Heart left ventricle (tissue), 16 donors: ENCODE measurements around the gene DLL1. TPM values are rescaled to one million over a fixed set of nuclear protein-coding genes. Genes with fewer than 3 reads are reported as not detected.
A peak's percentile ranks its signal among the peaks of the same experiment; 100 is the strongest.

ENCODE experiments used
- ATAC-seq, 4 donors: fragments of 200-7000 bp; cut with Tn5 transposase; one replicate each; pipeline ENCODE4 v1.9.1; 2020 to 2022; ENCODE audit warnings: moderate library complexity in 4 of 4, mild to moderate bottlenecking in 3 of 4, moderate number of reproducible peaks in 1 of 4
- DNase-seq, 5 donors: peaks; one replicate each; pipeline ENCODE4 v3.0.0-alpha.2; 2020
- H3K27ac ChIP-seq, 12 donors: fragments of 200-600 bp; sonication (generic) in 4 of 12; one replicate each; pipeline versions ENCODE4 v1.5.0 to v1.8.0; 2016 to 2022; ENCODE audit warnings: mild to moderate bottlenecking in 2 of 12
- H3K27me3 ChIP-seq, 9 donors: fragments of 200-600 bp; sonication (generic) in 2 of 9; one replicate each; pipeline versions ENCODE4 v1.5.1 to v1.8.0; 2016 to 2022; ENCODE audit warnings: mild to moderate bottlenecking in 3 of 9
- H3K36me3 ChIP-seq, 9 donors: fragments of 200-600 bp; sonication (generic) in 2 of 9; one replicate each; pipeline versions ENCODE4 v1.5.0 to v1.8.0; 2018 to 2022; ENCODE audit warnings: mild to moderate bottlenecking in 2 of 9
- H3K4me1 ChIP-seq, 12 donors: fragments of 200-600 bp; sonication (generic) in 4 of 12; one replicate each; pipeline versions ENCODE4 v1.5.0 to v1.8.0; 2016 to 2022; ENCODE audit warnings: mild to moderate bottlenecking in 3 of 12
- H3K4me3 ChIP-seq, 12 donors: fragments of 200-600 bp; sonication (generic) in 4 of 12; one replicate each; pipeline versions ENCODE4 v1.5.0 to v1.8.0; 2017 to 2022; ENCODE audit warnings: mild to moderate bottlenecking in 9 of 12, moderate library complexity in 4 of 12
- H3K9me3 ChIP-seq, 12 donors: fragments of 200-600 bp; sonication (generic) in 4 of 12; one replicate each; pipeline versions ENCODE4 v1.5.0 to v1.8.0; 2016 to 2022; ENCODE audit warnings: mild to moderate bottlenecking in 1 of 12
- POLR2A ChIP-seq, 2 donors: fragments of 450-650 bp; IDR thresholded peaks; one replicate each; pipeline ENCODE4 v1.6.1; 2017; ENCODE audit warnings: antibody characterized with exemption in 2 of 2, mild to moderate bottlenecking in 2 of 2, moderate library complexity in 2 of 2
- WGBS, 4 donors: extraction: QIAGEN DNeasy Blood & Tissue Kit in 2 of 4; methylation state at CpG; one replicate each; pipeline versions ENCODE4 v1.1.5 to v1.1.7; 2013 to 2018; 5-methylcytosine and 5-hydroxymethylcytosine counted together
- intact Hi-C, 10 donors: fragments of 100-400 bp; cut with DNase I; formaldehyde crosslinking; loops; one replicate each; pipeline versions ENCODE4 v1.11.1 to v1.14.2; 2022
- polyA plus RNA-seq, 2 donors: library from polyadenylated mRNA; stranded (reverse); fragments of 200-250 nt; gene quantifications; one replicate each; pipeline ENCODE4 v1.2.3, GENCODE V29; 2013
- total RNA-seq, 9 donors: library from RNA; depleted of rRNA in 2 of 9; stranded (reverse); fragments of >200 nt in 2 of 9; fragmentation: NEBNext Ultra II Directional in 3 of 9; extraction: Animal tissue kit (Norgen Biotek cat#: 25700) in 3 of 9; gene quantifications; one replicate each; pipeline versions ENCODE4 v1.1.0 to v1.2.4, GENCODE V29; 2016 to 2023
- TF ChIP-seq, protein P1 (sequence below), 12 donors: fragments of 200-600 bp; sonication (generic) in 4 of 12; IDR thresholded peaks; one replicate each; pipeline versions ENCODE4 v1.5.0 to v1.8.0; 2018 to 2022; ENCODE audit warnings: antibody characterized with exemption in 12 of 12, mild to moderate bottlenecking in 5 of 12
- donor health status: ischemic (EF 13 %, LVEDD 7.1; RV severe dilation, severe dysfunction).
- donor health status: healthy with polysubstance abuse.
- donor health status: DM: no; HTN: yes; CAD: no.
- donor health status: DM: no; HTN: no; CAD: no.
- donor health status: ischemic (EF 25% LVEDD 6.9; RV normal size, moderate dysfunction).
- donor health status: ischemic (EF 25% LVEDD 5.7; RV mildly dilated, moderate dysfunction).
- donor health status: healthy.
- donor health status: DM: yes; HTN: yes; CAD: no.
- donor health status: ischemic (EF 35%, LVEDD 5.7; RV mildly dilated, moderate dysfunction).
- donor health status: nonischemic (EF 11% LVEDD 7.7; RV severe dilation, severe dysfunction).
- donor health status: DM: yes; HTN: yes; CAD: no.
- donor health status: PGD.
- donor health status: ischemic (EF 29% LVEDD 5.4; RV normal size, mild dysfunction).
- donor health status: nonischemic (EF 23%, LVEDD 6.1; RV moderate dilation, normal function).

Gene DLL1
- total and polyA plus RNA-seq, 11 donors, result 2.6 to 10.7 (median 8.0) TPM

DNA sequence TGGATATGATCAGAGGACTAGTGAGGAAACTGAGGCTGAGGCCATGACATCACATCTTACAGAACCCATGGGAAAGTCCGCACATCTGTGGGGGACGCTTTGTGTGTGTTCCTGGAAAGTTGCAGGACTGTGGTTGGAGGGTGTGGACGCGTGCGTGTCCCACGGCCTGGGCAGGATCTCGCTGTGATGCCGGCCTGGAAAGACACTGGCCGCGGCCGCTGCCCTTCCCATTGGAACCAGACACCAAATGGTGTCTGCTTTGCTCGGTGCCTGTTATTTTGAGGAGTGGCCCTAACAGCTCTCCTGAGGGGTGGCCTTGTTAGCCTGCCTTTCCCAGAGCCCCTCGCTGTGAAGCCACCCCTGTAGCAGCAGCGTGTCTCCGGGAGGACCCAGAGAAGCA, 41.1 kb downstream of the DLL1 start:
- H3K4me1 ChIP-seq, result peaks cover 0 to 19% (median 0%) of the 10 kb centered on the region in 12 donors
- TF ChIP-seq POLR2A (IDR thresholded peaks at IDR 0.05), result no peak
- TF ChIP-seq, protein P1, sequence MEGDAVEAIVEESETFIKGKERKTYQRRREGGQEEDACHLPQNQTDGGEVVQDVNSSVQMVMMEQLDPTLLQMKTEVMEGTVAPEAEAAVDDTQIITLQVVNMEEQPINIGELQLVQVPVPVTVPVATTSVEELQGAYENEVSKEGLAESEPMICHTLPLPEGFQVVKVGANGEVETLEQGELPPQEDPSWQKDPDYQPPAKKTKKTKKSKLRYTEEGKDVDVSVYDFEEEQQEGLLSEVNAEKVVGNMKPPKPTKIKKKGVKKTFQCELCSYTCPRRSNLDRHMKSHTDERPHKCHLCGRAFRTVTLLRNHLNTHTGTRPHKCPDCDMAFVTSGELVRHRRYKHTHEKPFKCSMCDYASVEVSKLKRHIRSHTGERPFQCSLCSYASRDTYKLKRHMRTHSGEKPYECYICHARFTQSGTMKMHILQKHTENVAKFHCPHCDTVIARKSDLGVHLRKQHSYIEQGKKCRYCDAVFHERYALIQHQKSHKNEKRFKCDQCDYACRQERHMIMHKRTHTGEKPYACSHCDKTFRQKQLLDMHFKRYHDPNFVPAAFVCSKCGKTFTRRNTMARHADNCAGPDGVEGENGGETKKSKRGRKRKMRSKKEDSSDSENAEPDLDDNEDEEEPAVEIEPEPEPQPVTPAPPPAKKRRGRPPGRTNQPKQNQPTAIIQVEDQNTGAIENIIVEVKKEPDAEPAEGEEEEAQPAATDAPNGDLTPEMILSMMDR (IDR thresholded peaks at IDR 0.05), result no peak
- WGBS, 4 donors, result 92 to 96% (median 94%) methylated on average over 15 of the region's 15 CpGs
- no peaks in the 10 kb centered on the region for H3K9me3 ChIP-seq
- DNase-seq (peak in 2 of 5 donors; percentile 10 to 15), ATAC-seq (no peak)
- intact Hi-C loops, result no loop called here
- no peak overlapping the region for H3K27ac ChIP-seq
- peaks cover 0 to 7% (median 0%) of the 10 kb centered on the region in 9 donors for H3K27me3 ChIP-seq
- H3K36me3 ChIP-seq, result no peaks in the 10 kb centered on the region
- H3K4me3 ChIP-seq, result no peak overlapping the region

DNA sequence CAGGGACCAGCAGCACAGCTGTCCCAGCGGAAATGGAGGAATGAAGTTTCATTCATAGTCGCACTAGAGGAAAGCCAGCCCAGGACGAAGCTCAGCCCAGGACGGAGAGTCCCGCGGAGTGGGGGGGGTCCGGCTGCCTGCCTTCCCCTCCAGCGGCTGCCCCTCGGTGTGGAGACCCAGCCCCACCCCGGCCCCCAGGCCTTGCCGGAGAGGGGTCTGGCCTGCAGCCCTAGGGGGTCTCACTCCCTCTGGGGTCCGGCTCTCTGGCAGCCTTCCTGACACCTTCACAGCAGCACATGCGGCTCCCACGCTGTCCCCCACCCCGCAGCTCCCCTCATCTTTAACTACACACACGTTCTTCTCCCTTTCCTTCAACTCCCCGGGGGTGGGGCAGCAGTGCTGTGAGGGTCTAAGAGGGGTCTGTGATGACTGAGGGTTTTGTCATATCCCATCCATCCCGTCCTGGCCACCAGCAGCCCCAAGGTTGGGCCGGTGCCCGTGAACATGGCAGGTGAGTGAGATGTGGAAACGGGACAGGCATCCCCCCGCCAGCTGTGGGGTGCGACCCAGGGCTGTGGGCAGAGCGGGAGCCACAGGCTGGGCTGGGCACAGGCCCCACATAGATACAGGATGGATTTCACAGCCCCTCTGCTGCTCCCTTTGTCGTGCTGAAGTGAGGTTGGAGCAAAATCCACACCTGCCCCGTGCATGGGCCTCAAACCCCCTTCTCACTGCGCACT, 41.8 kb downstream of the DLL1 start:
- DNase-seq (peak in 2 of 5 donors; percentile 11 to 22), ATAC-seq (no peak)
- Histone ChIP-seq H3K36me3 (no peaks in the 10 kb centered on the region), H3K4me1 (peaks cover 0 to 19% (median 1%) of the 10 kb centered on the region in 12 donors), H3K4me3 (peak overlapping the region in 3 of 12 donors; percentile 21 to 28 (median 27)), H3K27ac (no peak overlapping the region), H3K27me3 (peaks cover 0 to 7% (median 0%) of the 10 kb centered on the region in 9 donors), H3K9me3 (no peaks in the 10 kb centered on the region)
- no peak for TF ChIP-seq POLR2A (IDR thresholded peaks at IDR 0.05)
- TF ChIP-seq, protein P1 (IDR thresholded peaks at IDR 0.05), result no peak
- 65 to 81% (median 79%) methylated on average over 24 to 27 of the region's 27 CpGs for WGBS, 4 donors
- intact Hi-C loops, result no loop called here

DNA sequence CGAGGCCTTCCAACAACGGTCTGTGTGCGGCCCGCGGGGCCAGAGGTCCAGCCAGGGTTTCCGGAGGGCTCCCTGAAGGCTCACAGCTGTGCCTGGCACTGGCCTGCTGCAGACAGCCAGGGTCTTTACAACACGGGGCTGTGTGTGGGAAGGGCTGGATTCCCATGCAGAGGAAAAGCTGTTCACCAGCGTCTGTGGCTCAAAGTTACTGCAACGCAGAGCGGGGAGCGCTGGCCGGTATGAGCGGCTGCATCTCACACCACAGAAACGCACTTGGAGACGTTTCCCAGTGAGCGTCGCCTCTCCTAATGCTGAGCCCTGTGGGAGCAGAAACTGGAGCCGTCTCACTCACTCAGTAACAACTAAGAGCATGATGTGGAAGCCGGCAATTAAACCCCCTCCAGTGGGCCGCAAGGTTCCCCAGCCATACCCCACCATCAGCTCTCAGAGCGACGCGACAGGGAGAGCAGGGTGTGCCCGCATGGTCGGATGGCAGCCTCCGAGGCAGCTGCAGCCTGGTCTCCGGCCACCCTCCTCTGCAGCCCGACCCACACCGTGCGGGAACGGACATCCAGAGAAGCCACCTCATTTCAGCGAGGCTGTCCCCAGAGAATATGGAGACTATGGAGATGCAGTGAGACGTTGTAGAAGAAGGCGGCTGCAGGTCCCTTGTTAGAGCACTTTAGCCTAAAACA, 42.6 kb downstream of the DLL1 start:
- WGBS, 4 donors, result 66 to 73% (median 69%) methylated on average over 34 of the region's 34 CpGs
- no peaks in the 10 kb centered on the region for H3K9me3 ChIP-seq
- DNase-seq, result peak in 1 of 5 donors; percentile 50
- peak in 3 of 4 donors; percentile 36 to 43 (median 42) for ATAC-seq
- peaks cover 0 to 19% (median 3%) of the 10 kb centered on the region in 12 donors for H3K4me1 ChIP-seq
- peaks cover 0 to 7% (median 0%) of the 10 kb centered on the region in 9 donors for H3K27me3 ChIP-seq
- no peak overlapping the region for H3K27ac ChIP-seq
- TF ChIP-seq POLR2A (IDR thresholded peaks at IDR 0.05), result no peak
- TF ChIP-seq, protein P1 (IDR thresholded peaks at IDR 0.05), result no peak
- H3K4me3 ChIP-seq, result peak overlapping the region in 6 of 12 donors; percentile 9 to 28 (median 24)
- H3K36me3 ChIP-seq, result no peaks in the 10 kb centered on the region
- intact Hi-C loops, result no loop called here

DNA sequence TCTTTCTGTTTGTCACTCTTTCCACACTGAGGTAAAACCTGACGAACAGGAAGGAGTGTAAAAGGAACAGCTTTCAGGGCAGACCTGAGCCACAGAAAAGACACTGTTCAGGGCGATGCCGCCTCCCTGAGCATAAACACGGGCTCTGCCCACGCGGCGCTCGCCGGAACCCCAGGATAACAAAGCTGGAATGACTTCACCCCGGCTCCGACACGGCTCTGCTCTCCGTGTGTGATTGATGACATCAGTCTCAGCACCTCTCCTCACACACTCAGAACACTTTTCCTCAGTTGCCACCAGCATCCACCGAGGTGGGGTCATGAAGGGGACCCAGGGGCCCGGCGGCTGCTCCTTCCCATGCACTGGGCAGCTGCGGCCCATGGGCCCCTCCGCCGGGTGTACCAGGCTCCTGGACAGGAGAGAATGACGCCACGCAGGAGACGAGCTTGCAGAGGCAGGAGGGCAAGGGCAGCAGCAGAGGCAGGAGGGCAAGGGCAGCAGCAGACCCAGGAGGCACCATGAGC, 43.6 kb downstream of the DLL1 start:
- Histone ChIP-seq H3K4me1 (peaks cover 0 to 19% (median 3%) of the 10 kb centered on the region in 12 donors), H3K4me3 (peak overlapping the region in 1 of 12 donors; percentile 19), H3K27me3 (peaks cover 0 to 7% (median 0%) of the 10 kb centered on the region in 9 donors), H3K27ac (no peak overlapping the region), H3K9me3 (no peaks in the 10 kb centered on the region), H3K36me3 (no peaks in the 10 kb centered on the region)
- ATAC-seq, result no peak
- intact Hi-C loops, result no loop called here
- peak in 1 of 5 donors; percentile 14 for DNase-seq
- WGBS, 4 donors, result 62 to 66% (median 66%) methylated on average over 10 to 22 of the region's 22 CpGs
- TF ChIP-seq, protein P1 (IDR thresholded peaks at IDR 0.05), result no peak
- no peak for TF ChIP-seq POLR2A (IDR thresholded peaks at IDR 0.05)
